Trophoblast cell (in vitro differentiated cells and primary cell): Measurements from ENCODE around the gene POP7.

Experiments
- DNase-seq, 2 donors: peaks; one replicate each; pipeline ENCODE4 v3.0.0-alpha.2; 2016
- H2AFZ ChIP-seq: 2 replicates; pipeline ENCODE4 v1.6.1; 2013; ENCODE audit warnings: low read length, moderate library complexity, mild to moderate bottlenecking; ENCODE audit not compliant: insufficient read depth, poor library complexity
- H2AK5ac ChIP-seq: 2 replicates; pipeline ENCODE4 v1.6.1; 2013; ENCODE audit warnings: mild to moderate bottlenecking, low read length
- H2BK120ac ChIP-seq: 2 replicates; pipeline ENCODE4 v1.6.1; 2013; ENCODE audit warnings: low read length, mild to moderate bottlenecking, moderate library complexity; ENCODE audit not compliant: insufficient read depth, poor library complexity
- H2BK12ac ChIP-seq: 2 replicates; pipeline ENCODE4 v1.6.1; 2013; ENCODE audit warnings: mild to moderate bottlenecking, low read length, moderate library complexity
- H2BK5ac ChIP-seq: 2 replicates; pipeline ENCODE4 v1.6.1; 2013; ENCODE audit warnings: low read length, low read depth, moderate library complexity, mild to moderate bottlenecking; ENCODE audit not compliant: poor library complexity
- H3K14ac ChIP-seq: 2 replicates; pipeline ENCODE4 v1.6.1; 2013; ENCODE audit warnings: mild to moderate bottlenecking, low read length
- H3K18ac ChIP-seq: 2 replicates; pipeline ENCODE4 v1.6.1; 2013; ENCODE audit warnings: mild to moderate bottlenecking, low read length
- H3K23ac ChIP-seq: 2 replicates; pipeline ENCODE4 v1.6.1; 2013; ENCODE audit warnings: low read length
- H3K27ac ChIP-seq: 2 replicates; pipeline ENCODE4 v1.5.1; 2013; ENCODE audit warnings: low read depth, mild to moderate bottlenecking, inconsistent platforms, low read length, moderate library complexity
- H3K27me3 ChIP-seq: 2 replicates; pipeline ENCODE4 v1.6.1; 2013; ENCODE audit warnings: inconsistent platforms, mild to moderate bottlenecking, low read length, moderate library complexity; ENCODE audit not compliant: insufficient read depth
- H3K36me3 ChIP-seq, 2 experiments: 1 replicate in 1 of 2; 2 replicates in 1 of 2; pipeline ENCODE4 v1.6.1; 2013; ENCODE audit warnings: low read length in 2 of 2, mild to moderate bottlenecking in 2 of 2, moderate library complexity in 1 of 2; ENCODE audit not compliant: insufficient read depth in 2 of 2, control insufficient read depth in 1 of 2
- H3K4ac ChIP-seq: 2 replicates; pipeline ENCODE4 v1.6.1; 2013; ENCODE audit warnings: low read depth, mild to moderate bottlenecking, low read length, moderate library complexity
- H3K4me1 ChIP-seq, 2 experiments: 1 replicate in 1 of 2; 2 replicates in 1 of 2; pipeline ENCODE4 v1.6.1; 2013; ENCODE audit warnings: low read length in 2 of 2, mild to moderate bottlenecking in 2 of 2, moderate library complexity in 1 of 2; ENCODE audit not compliant: insufficient read depth in 2 of 2, control insufficient read depth in 1 of 2
- H3K4me2 ChIP-seq: 2 replicates; pipeline ENCODE4 v1.6.1; 2013; ENCODE audit warnings: inconsistent platforms, mild to moderate bottlenecking, low read length, moderate library complexity
- H3K4me3 ChIP-seq: 2 replicates; pipeline ENCODE4 v1.5.1; 2013; ENCODE audit warnings: mild to moderate bottlenecking, low read depth, low read length, inconsistent platforms
- H3K79me1 ChIP-seq: one replicate; pipeline ENCODE4 v1.6.1; 2013; ENCODE audit warnings: low read length
- H3K79me2 ChIP-seq: 2 replicates; pipeline ENCODE4 v1.6.1; 2013; ENCODE audit warnings: low read length, mild to moderate bottlenecking; ENCODE audit not compliant: control insufficient read depth, insufficient read depth, poor library complexity
- H3K9ac ChIP-seq: 2 replicates; pipeline ENCODE4 v1.6.1; 2013; ENCODE audit warnings: mild to moderate bottlenecking, low read length
- H3K9me3 ChIP-seq: 2 replicates; pipeline ENCODE4 v1.6.1; 2013; ENCODE audit warnings: low read depth, mild to moderate bottlenecking, control low read depth, inconsistent platforms, low read length; ENCODE audit not compliant: insufficient read depth
- H4K12ac ChIP-seq: 2 replicates; pipeline ENCODE4 v1.6.1; 2013; ENCODE audit warnings: low read depth, mild to moderate bottlenecking, low read length, moderate library complexity
- H4K8ac ChIP-seq: 2 replicates; pipeline ENCODE4 v1.6.1; 2013; ENCODE audit warnings: low read depth, mild to moderate bottlenecking, low read length, moderate library complexity
- H4K91ac ChIP-seq: one replicate; pipeline ENCODE4 v1.6.1; 2013; ENCODE audit warnings: low read depth, mild to moderate bottlenecking, low read length, moderate library complexity
- WGBS: extraction: QIAGEN DNeasy Blood & Tissue Kit; methylation state at CpG from one replicate; pipeline ENCODE4 v1.1.7; 2013; ENCODE audit warnings: missing lambda C conversion rate; ENCODE audit not compliant: insufficient read length, insufficient coverage; ENCODE audit errors: extremely low coverage; 5-methylcytosine and 5-hydroxymethylcytosine counted together

POP7 gene

GRCh38 chr7:100684534-100685042 is 21.3 kb upstream of the POP7 start:
- Histone ChIP-seq H3K4ac (no peak overlapping the region), H3K18ac (no peak overlapping the region), H4K12ac (no peak overlapping the region), H2BK5ac (no peak overlapping the region), H2BK120ac (no peak overlapping the region), H3K4me3 (no peak overlapping the region), H3K4me1 (no peaks in the 10 kb centered on the region), H3K4me2 (no peak overlapping the region), H2AK5ac (no peak overlapping the region), H3K36me3 (peaks cover 92% of the 10 kb centered on the region in 2 experiments), H3K27ac (no peak overlapping the region), H4K91ac (no peak overlapping the region), H4K8ac (no peak overlapping the region), H3K14ac (no peak overlapping the region), H2AFZ (no peak overlapping the region), H3K9ac (no peak overlapping the region), H3K9me3 (no peaks in the 10 kb centered on the region), H2BK12ac (no peak overlapping the region), H3K27me3 (no peaks in the 10 kb centered on the region), H3K79me2 (no peaks in the 10 kb centered on the region), H3K79me1 (no peaks in the 10 kb centered on the region), H3K23ac (no peak overlapping the region)
- DNase-seq: no peak
- WGBS: no CpG with 5 or more reads among the region's 16 CpGs

- Histone ChIP-seq H2AFZ (no peak overlapping the region), H3K79me2 (peaks cover 2% of the 10 kb centered on the region), H4K12ac (no peak overlapping the region), H3K23ac (no peak overlapping the region), H3K4ac (no peak overlapping the region), H2BK5ac (no peak overlapping the region), H2BK120ac (no peak overlapping the region), H3K9me3 (no peaks in the 10 kb centered on the region), H4K8ac (no peak overlapping the region), H3K79me1 (no peaks in the 10 kb centered on the region), H3K36me3 (peaks cover 87 to 90% of the 10 kb centered on the region in 2 experiments), H3K14ac (no peak overlapping the region), H3K4me1 (no peaks in the 10 kb centered on the region), H3K18ac (no peak overlapping the region), H3K27ac (no peak overlapping the region), H2AK5ac (no peak overlapping the region), H3K27me3 (no peaks in the 10 kb centered on the region), H3K4me2 (no peak overlapping the region), H2BK12ac (no peak overlapping the region), H3K4me3 (no peak overlapping the region), H3K9ac (no peak overlapping the region), H4K91ac (no peak overlapping the region)
- WGBS: no CpG with 5 or more reads among the region's 18 CpGs
- DNase-seq: no peak
Measured at GRCh38 chr7:100685049-100685605, 20.8 kb upstream of the POP7 start.

- WGBS: no CpG with 5 or more reads among the region's 17 CpGs
Measured at GRCh38 chr7:100685631-100686145, 20.2 kb upstream of the POP7 start.

GRCh38 chr7:100686201-100686821 is 19.6 kb upstream of the POP7 start:
- no peak overlapping the region for H2BK5ac ChIP-seq
- no peak overlapping the region for H3K14ac ChIP-seq
- DNase-seq: no peak
- H4K12ac ChIP-seq: no peak overlapping the region
- H3K23ac ChIP-seq: no peak overlapping the region
- H3K36me3 ChIP-seq: peaks cover 77 to 80% of the 10 kb centered on the region in 2 experiments
- no peak overlapping the region for H3K9ac ChIP-seq
- no peak overlapping the region for H3K18ac ChIP-seq
- peaks cover 6% of the 10 kb centered on the region for H3K79me2 ChIP-seq
- H4K8ac ChIP-seq: no peak overlapping the region
- no peak overlapping the region for H4K91ac ChIP-seq
- no peaks in the 10 kb centered on the region for H3K27me3 ChIP-seq
- H3K4ac ChIP-seq: no peak overlapping the region
- H3K4me2 ChIP-seq: no peak overlapping the region
- H2BK12ac ChIP-seq: no peak overlapping the region
- no peak overlapping the region for H3K4me3 ChIP-seq
- no peak overlapping the region for H3K27ac ChIP-seq
- H2AK5ac ChIP-seq: no peak overlapping the region
- H3K4me1 ChIP-seq: no peaks in the 10 kb centered on the region
- no CpG with 5 or more reads among the region's 33 CpGs for WGBS
- H3K79me1 ChIP-seq: no peaks in the 10 kb centered on the region
- H2BK120ac ChIP-seq: no peak overlapping the region
- H2AFZ ChIP-seq: no peak overlapping the region
- H3K9me3 ChIP-seq: no peaks in the 10 kb centered on the region

More at GRCh38 chr7:100685631-100686145, 20.2 kb upstream of the POP7 start:
- Histone ChIP-seq H3K14ac (no peak overlapping the region), H3K18ac (no peak overlapping the region), H3K79me2 (peaks cover 2% of the 10 kb centered on the region), H2BK12ac (no peak overlapping the region), H3K36me3 (peaks cover 81 to 84% of the 10 kb centered on the region in 2 experiments), H4K91ac (no peak overlapping the region), H3K4me1 (no peaks in the 10 kb centered on the region), H3K23ac (no peak overlapping the region), H3K27me3 (no peaks in the 10 kb centered on the region), H2AFZ (no peak overlapping the region), H3K79me1 (no peaks in the 10 kb centered on the region), H3K9me3 (no peaks in the 10 kb centered on the region), H4K12ac (no peak overlapping the region), H3K4ac (no peak overlapping the region), H2BK120ac (no peak overlapping the region), H2AK5ac (no peak overlapping the region), H3K9ac (no peak overlapping the region), H3K27ac (no peak overlapping the region), H3K4me3 (no peak overlapping the region), H4K8ac (no peak overlapping the region), H3K4me2 (no peak overlapping the region), H2BK5ac (no peak overlapping the region)
- DNase-seq: no peak
